GM12878 (cell line): ENCODE results near the gene TRPT1. TPM values are rescaled to one million over a fixed set of nuclear protein-coding genes. Genes with fewer than 3 reads are reported as not detected.
A peak's percentile ranks its signal among the peaks of the same experiment; 100 is the strongest.

Experiments
- CBFB ChIP-seq: IDR thresholded peaks from 2 replicates; pipeline ENCODE4 v1.6.1; 2016; ENCODE audit warnings: antibody characterized with exemption, low read depth
- CEBPB ChIP-seq, 2 experiments: fragments of 150-350 bp in 1 of 2; IDR thresholded peaks; 2 replicates each; pipeline ENCODE4 v1.6.1; 2012 to 2014; ENCODE audit warnings: low read depth in 2 of 2, low read length in 2 of 2, borderline replicate concordance in 1 of 2, inconsistent platforms in 1 of 2
- RELA ChIP-seq: fragments of 450-650 bp; IDR thresholded peaks from 2 replicates; pipeline ENCODE4 v1.8.0; 2014; ENCODE audit warnings: borderline replicate concordance; ENCODE audit not compliant: partially characterized antibody
- polyA plus RNA-seq, 11 experiments: library from polyadenylated mRNA; depleted of rRNA in 4 of 11; unstranded in 6 of 11; stranded (reverse) in 5 of 11; fragments of >200 nt; fragmentation: Nextera tagmentation in 4 of 11; fragmentation: Illumina TruSeq in 1 of 11; extraction: Ambion mirVana in 4 of 11; extraction: Trizol in 1 of 11; gene quantifications; 1 replicate in 1 of 11; 2 replicates in 10 of 11; pipeline versions ENCODE4 v1.2.1 to v1.2.3, GENCODE V29; 2011 to 2016; ENCODE audit warnings: inconsistent platforms in 2 of 11, missing spikeins in 2 of 11, low read depth in 1 of 11
- total RNA-seq, 4 experiments: library from RNA; depleted of rRNA in 3 of 4; stranded (reverse); fragments of >200 nt in 3 of 4; fragmentation: Illumina TruSeq in 1 of 4; extraction: Trizol in 1 of 4; gene quantifications; 2 replicates each; pipeline versions ENCODE4 v1.2.1 to v1.2.3, GENCODE V29; 2013 to 2021
- TF ChIP-seq, protein P1 (sequence below): IDR thresholded peaks from 2 replicates; pipeline ENCODE4 v1.6.1; 2012; ENCODE audit warnings: mild to moderate bottlenecking, low read depth, low read length
- TF ChIP-seq, protein P2 (sequence below): IDR thresholded peaks from 2 replicates; pipeline ENCODE4 v1.6.1; 2012; ENCODE audit warnings: low read depth, low read length, improper control_type of control experiment

Gene TRPT1
- total and polyA plus RNA-seq, 10 of the 15 experiments (the other 5 are each of a cell fraction or from before 2014, with no cell fraction given) = 7.1 to 63.0 (median 31.4) TPM

DNA sequence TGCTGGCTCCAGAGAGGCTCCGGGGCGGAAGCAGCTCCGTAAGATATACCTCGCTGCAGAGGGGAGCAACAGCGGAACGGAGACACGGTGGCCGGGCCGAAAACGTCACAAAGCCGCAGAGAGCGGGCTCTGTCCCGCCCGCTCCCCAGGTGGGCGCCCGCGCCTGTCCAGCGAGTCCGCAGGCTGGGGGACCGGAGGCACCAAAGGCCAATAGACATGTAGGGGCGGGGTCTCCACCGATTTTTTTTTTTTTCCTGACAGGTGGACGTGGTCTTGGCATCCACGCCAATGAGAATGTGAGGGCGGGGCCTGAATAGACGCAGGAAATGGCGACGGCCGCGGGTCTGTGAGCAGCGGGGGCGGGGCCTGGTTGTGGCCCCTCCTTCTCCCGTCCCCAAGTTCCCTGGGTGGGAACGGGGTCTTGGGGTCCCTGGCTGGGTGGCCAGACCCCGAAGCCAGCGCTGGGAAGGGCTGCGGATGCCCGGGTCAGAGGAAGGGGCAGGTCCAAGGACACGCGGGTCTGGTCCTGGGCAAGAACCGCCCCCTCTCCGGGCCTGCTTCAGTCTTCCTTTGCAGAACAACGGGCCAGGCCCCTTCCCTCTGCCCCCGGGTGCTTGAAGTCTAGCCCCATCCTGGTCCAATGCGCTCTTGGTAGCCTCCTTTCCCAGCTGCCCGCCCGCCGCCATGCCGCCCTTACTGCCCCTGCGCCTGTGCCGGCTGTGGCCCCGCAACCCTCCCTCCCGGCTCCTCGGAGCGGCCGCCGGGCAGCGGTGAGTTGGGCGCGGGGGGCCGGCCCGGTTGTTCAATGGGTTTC lies 4.4 kb upstream of the TRPT1 start, which contains the start of gene DNAJC4 (continued):
- TF ChIP-seq, protein P1, sequence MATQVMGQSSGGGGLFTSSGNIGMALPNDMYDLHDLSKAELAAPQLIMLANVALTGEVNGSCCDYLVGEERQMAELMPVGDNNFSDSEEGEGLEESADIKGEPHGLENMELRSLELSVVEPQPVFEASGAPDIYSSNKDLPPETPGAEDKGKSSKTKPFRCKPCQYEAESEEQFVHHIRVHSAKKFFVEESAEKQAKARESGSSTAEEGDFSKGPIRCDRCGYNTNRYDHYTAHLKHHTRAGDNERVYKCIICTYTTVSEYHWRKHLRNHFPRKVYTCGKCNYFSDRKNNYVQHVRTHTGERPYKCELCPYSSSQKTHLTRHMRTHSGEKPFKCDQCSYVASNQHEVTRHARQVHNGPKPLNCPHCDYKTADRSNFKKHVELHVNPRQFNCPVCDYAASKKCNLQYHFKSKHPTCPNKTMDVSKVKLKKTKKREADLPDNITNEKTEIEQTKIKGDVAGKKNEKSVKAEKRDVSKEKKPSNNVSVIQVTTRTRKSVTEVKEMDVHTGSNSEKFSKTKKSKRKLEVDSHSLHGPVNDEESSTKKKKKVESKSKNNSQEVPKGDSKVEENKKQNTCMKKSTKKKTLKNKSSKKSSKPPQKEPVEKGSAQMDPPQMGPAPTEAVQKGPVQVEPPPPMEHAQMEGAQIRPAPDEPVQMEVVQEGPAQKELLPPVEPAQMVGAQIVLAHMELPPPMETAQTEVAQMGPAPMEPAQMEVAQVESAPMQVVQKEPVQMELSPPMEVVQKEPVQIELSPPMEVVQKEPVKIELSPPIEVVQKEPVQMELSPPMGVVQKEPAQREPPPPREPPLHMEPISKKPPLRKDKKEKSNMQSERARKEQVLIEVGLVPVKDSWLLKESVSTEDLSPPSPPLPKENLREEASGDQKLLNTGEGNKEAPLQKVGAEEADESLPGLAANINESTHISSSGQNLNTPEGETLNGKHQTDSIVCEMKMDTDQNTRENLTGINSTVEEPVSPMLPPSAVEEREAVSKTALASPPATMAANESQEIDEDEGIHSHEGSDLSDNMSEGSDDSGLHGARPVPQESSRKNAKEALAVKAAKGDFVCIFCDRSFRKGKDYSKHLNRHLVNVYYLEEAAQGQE = no peak
- peak; percentile 11 for TF ChIP-seq RELA
- TF ChIP-seq CEBPB (IDR thresholded peaks at IDR 0.05; ENCODE audit: borderline replicate concordance in 1 of 2, low read depth in 2 of 2, low read length in 2 of 2) = no peak
- no peak for TF ChIP-seq CBFB
- TF ChIP-seq, protein P2, sequence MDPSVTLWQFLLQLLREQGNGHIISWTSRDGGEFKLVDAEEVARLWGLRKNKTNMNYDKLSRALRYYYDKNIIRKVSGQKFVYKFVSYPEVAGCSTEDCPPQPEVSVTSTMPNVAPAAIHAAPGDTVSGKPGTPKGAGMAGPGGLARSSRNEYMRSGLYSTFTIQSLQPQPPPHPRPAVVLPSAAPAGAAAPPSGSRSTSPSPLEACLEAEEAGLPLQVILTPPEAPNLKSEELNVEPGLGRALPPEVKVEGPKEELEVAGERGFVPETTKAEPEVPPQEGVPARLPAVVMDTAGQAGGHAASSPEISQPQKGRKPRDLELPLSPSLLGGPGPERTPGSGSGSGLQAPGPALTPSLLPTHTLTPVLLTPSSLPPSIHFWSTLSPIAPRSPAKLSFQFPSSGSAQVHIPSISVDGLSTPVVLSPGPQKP = no peak
